Measurements from ENCODE around the gene CLEC4F. TPM values are rescaled to one million over a fixed set of nuclear protein-coding genes. Genes with fewer than 3 reads are reported as not detected.

CLEC4F gene
- total and polyA plus RNA-seq, 10 of the 15 experiments (the other 5 are each of a cell fraction or from before 2014, with no cell fraction given): 0.03 TPM; not detected in 9

DNA sequence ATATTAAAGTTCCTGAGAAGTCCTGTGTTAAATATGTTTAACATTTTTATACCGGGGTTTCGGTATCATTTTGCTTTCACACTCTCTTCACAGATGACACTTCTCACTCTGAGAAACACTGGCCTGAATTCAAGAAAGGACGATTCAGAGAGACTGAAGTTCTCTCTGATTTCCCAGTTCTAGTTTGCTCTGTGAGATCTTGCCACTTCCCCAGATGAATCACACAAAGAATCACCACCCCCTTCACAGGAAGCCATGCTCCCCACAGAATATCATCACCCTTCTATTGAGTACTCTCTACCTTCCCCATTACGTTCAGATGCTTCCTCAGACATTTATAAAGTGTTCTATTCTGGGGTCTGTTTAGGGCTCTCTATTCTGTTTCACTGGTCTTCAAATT is 31.3 kb upstream of the CLEC4F start (continued):
- TF ChIP-seq SMAD1 (IDR thresholded peaks at IDR 0.05; ENCODE audit: low read depth, partially characterized antibody) (no peak), MTA3 (IDR thresholded peaks at IDR 0.05; ENCODE audit: borderline replicate concordance, low read length) (0 out of 2 replicates have a peak, but pooled peaks have one; percentile 25), EP300 (IDR thresholded peaks at IDR 0.05; ENCODE audit: borderline replicate concordance in 1 of 2, control insufficient read depth in 1 of 2, low read depth in 2 of 2, low read length in 2 of 2) (peak in 1 of 2 experiments; percentile 15; a peak in 1 of 4 replicates), HCFC1 (IDR thresholded peaks at IDR 0.05; ENCODE audit: low read length) (no peak), TAF1 (IDR thresholded peaks at IDR 0.05; ENCODE audit: borderline replicate concordance, low read depth, low read length) (no peak), IRF4 (IDR thresholded peaks at IDR 0.05; ENCODE audit: low read depth, low read length) (peak; percentile 56), IKZF2 (IDR thresholded peaks at IDR 0.05) (peak in 1 of 2 experiments; percentile 53; a peak in 2 of 4 replicates), NBN (IDR thresholded peaks at IDR 0.05) (peak; percentile 48; the same call in 1 of the 2 replicates), MYB (IDR thresholded peaks at IDR 0.05; ENCODE audit: borderline replicate concordance, low read depth, low read length) (no peak), SPI1 (IDR thresholded peaks at IDR 0.05; ENCODE audit: borderline replicate concordance, insufficient read depth, low read depth, low read length) (peak; percentile 68; the same call in 1 of the 2 replicates)
- TF ChIP-seq, protein P1, sequence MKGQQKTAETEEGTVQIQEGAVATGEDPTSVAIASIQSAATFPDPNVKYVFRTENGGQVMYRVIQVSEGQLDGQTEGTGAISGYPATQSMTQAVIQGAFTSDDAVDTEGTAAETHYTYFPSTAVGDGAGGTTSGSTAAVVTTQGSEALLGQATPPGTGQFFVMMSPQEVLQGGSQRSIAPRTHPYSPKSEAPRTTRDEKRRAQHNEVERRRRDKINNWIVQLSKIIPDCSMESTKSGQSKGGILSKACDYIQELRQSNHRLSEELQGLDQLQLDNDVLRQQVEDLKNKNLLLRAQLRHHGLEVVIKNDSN (IDR thresholded peaks at IDR 0.05; ENCODE audit: borderline replicate concordance, extremely low read length, insufficient read depth, low read depth, low read length): no peak
- TF ChIP-seq, protein P2, sequence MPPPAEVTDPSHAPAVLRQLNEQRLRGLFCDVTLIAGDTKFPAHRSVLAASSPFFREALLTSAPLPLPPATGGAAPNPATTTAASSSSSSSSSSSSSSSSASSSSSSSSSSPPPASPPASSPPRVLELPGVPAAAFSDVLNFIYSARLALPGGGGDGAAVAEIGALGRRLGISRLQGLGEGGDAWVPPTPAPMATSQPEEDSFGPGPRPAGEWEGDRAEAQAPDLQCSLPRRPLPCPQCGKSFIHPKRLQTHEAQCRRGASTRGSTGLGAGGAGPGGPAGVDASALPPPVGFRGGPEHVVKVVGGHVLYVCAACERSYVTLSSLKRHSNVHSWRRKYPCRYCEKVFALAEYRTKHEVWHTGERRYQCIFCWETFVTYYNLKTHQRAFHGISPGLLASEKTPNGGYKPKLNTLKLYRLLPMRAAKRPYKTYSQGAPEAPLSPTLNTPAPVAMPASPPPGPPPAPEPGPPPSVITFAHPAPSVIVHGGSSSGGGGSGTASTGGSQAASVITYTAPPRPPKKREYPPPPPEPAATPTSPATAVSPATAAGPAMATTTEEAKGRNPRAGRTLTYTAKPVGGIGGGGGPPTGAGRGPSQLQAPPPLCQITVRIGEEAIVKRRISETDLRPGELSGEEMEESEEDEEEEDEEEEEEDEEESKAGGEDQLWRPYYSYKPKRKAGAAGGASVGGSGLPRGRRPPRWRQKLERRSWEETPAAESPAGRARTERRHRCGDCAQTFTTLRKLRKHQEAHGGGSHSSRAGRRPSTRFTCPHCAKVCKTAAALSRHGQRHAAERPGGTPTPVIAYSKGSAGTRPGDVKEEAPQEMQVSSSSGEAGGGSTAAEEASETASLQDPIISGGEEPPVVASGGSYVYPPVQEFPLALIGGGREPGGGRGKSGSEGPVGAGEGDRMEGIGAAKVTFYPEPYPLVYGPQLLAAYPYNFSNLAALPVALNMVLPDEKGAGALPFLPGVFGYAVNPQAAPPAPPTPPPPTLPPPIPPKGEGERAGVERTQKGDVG (CRISPR knock-in tag; IDR thresholded peaks at IDR 0.05): no peak
